Suppressor macrophage treated with lipopolysaccharide for 4 hours (primary cell): ENCODE measurements around the gene NUDT8.
A peak's percentile ranks its signal among the peaks of the same experiment; 100 is the strongest.

ENCODE experiments used
- DNase-seq: peaks from one replicate; pipeline ENCODE4 v3.0.0-alpha.2; 2020

The NUDT8 gene

DNA sequence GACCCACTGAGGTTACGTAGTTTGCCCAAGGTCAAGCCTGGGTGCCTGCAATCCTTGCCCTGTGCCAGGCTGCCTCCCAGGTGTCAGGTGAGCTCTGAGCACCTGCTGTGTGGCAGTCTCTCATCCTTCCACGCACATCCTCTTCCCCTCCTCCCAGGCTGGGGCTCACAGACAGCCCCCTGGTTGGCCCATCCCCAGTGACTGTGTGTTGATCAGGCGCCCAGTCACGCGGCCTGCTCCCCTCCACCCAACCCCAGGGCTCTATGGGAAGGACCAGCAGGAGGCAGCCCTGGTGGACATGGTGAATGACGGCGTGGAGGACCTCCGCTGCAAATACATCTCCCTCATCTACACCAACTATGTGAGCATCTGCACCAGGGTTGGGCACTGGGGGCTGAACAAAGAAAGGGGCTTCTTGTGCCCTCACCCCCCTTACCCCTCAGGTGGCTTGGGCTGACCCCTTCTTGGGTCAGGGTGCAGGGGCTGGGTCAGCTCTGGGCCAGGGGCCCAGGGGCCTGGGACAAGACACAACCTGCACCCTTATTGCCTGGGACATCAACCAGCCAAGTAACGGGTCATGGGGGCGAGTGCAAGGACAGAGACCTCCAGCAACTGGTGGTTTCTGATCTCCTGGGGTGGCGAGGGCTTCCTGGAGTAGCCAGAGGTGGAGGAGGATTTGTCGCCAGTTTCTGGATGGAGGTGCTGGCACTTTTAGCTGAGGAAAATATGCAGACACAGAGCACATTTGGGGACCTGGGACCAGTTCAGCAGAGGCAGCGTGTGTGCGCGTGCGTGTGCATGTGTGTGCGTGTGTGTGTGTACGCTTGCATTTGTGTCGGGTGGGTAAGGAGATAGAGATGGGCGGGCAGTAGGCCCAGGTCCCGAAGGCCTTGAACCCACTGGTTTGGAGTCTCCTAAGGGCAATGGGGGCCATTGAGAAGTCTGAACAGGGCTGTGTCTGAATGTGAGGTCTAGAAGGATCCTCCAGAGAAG lies 44.6 kb downstream of the NUDT8 start:
- DNase-seq: no peak

GRCh38 chr11:67584205-67584880 lies 45.4 kb downstream of the NUDT8 start:
- peak; percentile 53 for DNase-seq

GRCh38 chr11:67583247-67584204 lies 46.2 kb downstream of the NUDT8 start, which contains the start of gene GSTP1:
GSTP1 (plus strand) TSS chr11:67583812; CDS start chr11:67583844, 32 bp downstream.
- peak; percentile 86 for DNase-seq

DNA sequence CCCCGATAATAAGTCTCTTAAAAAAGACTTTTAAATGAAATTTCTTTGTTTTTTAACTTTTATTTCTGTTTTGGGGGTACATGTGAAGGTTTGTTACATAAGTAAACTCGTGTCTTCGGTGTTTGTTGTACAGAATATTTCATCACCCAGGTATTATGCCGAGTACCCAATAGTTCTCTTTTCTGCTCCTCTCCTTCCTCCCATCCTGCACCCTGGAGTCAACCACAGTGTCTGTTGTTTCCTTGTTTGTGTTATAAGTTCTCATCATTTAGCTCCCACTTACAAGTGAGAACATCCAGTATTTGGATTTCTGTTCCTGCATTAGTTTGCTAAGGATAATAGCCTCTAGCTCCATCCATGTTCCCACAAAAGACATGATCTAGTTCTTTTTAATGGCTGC lies 47.7 kb downstream of the NUDT8 start:
- no peak for DNase-seq

GRCh38 chr11:67581469-67581868 lies 48.3 kb downstream of the NUDT8 start:
- no peak for DNase-seq

GRCh38 chr11:67577951-67578350 lies 51.8 kb downstream of the NUDT8 start:
- DNase-seq: no peak
